ENCODE measurements around the gene ISG20.
"Not testable (repeated sequence)": the region's sequence is repeated elsewhere in the genome, so short reads cannot be mapped to it uniquely, and the experiment has no call there.

ISG20 gene

GRCh38 chr15:88619796-88620195 is 19.0 kb upstream of the ISG20 start:
- no peak for DNase-seq

GRCh38 chr15:88620995-88621772 is 17.6 kb upstream of the ISG20 start, which contains the start of gene AEN:
TSS of gene AEN (plus strand) at chr15:88621340. CDS start at chr15:88626210, 4,870 bp downstream.
- DNase-seq: peak; percentile 81

GRCh38 chr15:88621789-88622604 is 16.8 kb upstream of the ISG20 start:
- DNase-seq: no peak

GRCh38 chr15:88622605-88622975 is 16.2 kb upstream of the ISG20 start:
- no peak for DNase-seq

- no peak for DNase-seq
These were observed 15.8 kb upstream of the ISG20 start for GRCh38 chr15:88623061-88623460.

- no peak for DNase-seq
These were observed 15.2 kb upstream of the ISG20 start for GRCh38 chr15:88623632-88624031.

GRCh38 chr15:88624156-88624970 is 14.5 kb upstream of the ISG20 start:
- no peak for DNase-seq

GRCh38 chr15:88624971-88625490 is 13.8 kb upstream of the ISG20 start:
- DNase-seq: no peak

GRCh38 chr15:88625943-88626741 is 12.7 kb upstream of the ISG20 start:
- DNase-seq: no peak

GRCh38 chr15:88627463-88627862 is 11.4 kb upstream of the ISG20 start:
- DNase-seq: no peak

GRCh38 chr15:88628018-88628654 is 10.7 kb upstream of the ISG20 start:
- DNase-seq: no peak

GRCh38 chr15:88629071-88629470 is 9.7 kb upstream of the ISG20 start:
- no peak for DNase-seq

GRCh38 chr15:88630141-88630721 is 8.6 kb upstream of the ISG20 start:
- no peak for DNase-seq

GRCh38 chr15:88630798-88631463 is 7.9 kb upstream of the ISG20 start:
- no peak for DNase-seq

GRCh38 chr15:88631464-88632028 is 7.3 kb upstream of the ISG20 start:
- no peak for DNase-seq

GRCh38 chr15:88632797-88633196 is 6.0 kb upstream of the ISG20 start:
- DNase-seq: not testable (repeated sequence)

- no peak for DNase-seq
These were observed 4.4 kb upstream of the ISG20 start for GRCh38 chr15:88634449-88634848.

GRCh38 chr15:88635318-88635717 is 3.5 kb upstream of the ISG20 start:
- no peak for DNase-seq

- DNase-seq: no peak
These were observed 2.8 kb upstream of the ISG20 start for GRCh38 chr15:88636050-88636449.

GRCh38 chr15:88636654-88637053 is 2.2 kb upstream of the ISG20 start:
- no peak for DNase-seq

Measured in GOT3 (cell line).